GM21367 (cell line): ENCODE data around the gene PIGB.
"Not testable (repeated sequence)": the region's sequence is repeated elsewhere in the genome, so short reads cannot be mapped to it uniquely, and the experiment has no call there.

ENCODE experiments used
- ATAC-seq: cut with Tn5 transposase; IDR thresholded peaks from one replicate; pipeline ENCODE4 v1.9.1; 2021; ENCODE audit not compliant: unreplicated experiment

Gene PIGB

DNA sequence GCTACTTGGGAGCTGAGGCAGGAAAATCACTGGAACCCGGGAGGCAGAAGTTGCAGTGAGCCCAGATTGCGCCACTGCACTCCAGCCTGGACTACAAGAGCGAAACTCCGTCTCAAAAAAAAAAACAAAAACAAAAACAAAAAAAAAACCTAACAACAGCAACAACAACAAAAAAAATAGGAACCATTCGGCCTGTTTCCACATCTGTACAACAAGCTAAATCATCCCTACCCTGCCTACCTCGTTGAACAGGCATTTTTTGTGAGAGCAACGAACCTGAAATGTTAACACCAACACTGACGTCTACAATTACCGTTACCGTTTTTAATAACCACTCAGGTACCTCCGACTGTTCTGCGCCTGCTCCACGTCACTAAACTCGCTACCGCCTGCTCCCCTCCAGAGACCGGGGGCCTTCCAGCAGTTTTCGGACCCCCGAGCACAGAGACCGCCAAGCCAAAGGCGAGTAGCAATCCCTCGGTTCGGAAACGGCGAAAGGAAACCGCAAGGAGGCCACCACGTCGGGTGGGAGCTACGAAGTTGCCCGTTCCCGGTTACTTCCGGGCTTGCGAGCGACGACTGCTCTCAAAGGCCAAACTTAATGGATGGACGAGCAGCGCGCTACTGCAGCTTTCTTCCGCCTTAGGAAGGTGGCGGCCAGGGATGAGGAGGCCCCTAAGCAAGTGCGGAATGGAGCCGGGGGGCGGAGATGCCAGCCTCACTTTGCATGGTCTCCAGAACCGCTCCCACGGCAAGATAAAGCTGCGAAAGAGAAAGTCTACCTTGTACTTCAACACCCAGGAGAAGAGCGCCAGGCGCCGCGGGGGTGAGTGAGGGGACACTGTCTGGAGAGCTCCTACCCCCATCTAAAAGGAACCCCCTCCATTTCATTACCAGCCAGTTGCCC, at the start of gene PIGB, which contains the start of gene PIGBOS1:
Gene PIGB, plus strand, starts transcription at position 635 of the 907 bp plus-strand sequence. Its CDS starts 29 bp downstream, at position 664.
Gene PIGBOS1, minus strand, starts transcription at position 536 of the 907 bp plus-strand sequence. CDS start 1,331 bp downstream, outside the sequence.
- peak; percentile 84 for ATAC-seq

DNA sequence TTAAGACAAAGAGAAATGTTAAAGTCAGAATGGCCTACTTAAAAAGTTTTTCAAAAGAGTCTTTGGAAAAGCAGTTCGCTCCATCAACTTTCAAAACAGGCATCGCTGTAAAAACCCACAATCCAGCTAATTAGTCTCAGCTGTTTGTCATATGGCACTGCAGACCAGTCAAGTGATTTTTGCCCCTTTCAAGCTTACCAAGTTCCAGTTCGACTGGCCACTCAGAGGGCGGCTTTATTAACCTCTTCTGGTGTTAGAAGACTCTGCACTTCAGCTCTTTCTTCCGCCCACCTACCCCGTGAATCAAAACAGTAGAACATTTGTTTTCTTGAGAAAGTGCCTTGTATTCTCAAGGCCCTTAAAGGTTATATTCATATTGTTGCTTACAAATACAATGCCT, 48.7 kb upstream of the PIGB start:
- no peak for ATAC-seq

DNA sequence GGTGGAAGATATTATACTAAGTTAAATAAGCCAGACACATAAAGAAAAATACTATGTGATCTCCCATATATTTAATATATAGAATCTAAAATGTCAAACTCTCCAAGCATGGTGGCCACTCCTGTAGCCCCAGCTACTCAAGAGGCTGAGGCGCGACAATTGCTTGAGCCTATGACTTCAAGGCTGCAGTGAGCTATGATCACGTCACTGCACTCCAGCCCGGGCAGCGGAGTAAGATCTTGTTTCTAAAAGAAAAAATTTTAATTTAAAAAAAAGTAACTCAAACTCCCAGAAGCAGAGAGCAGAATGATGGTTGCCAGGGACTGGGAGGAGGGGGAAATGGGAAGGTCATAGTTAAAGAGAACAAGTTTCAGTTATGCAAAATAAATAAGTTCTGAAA, 42.7 kb upstream of the PIGB start:
- no peak for ATAC-seq

- peak; percentile 41 for ATAC-seq
Measured at GRCh38 chr15:55277116-55277564, 41.9 kb upstream of the PIGB start.

DNA sequence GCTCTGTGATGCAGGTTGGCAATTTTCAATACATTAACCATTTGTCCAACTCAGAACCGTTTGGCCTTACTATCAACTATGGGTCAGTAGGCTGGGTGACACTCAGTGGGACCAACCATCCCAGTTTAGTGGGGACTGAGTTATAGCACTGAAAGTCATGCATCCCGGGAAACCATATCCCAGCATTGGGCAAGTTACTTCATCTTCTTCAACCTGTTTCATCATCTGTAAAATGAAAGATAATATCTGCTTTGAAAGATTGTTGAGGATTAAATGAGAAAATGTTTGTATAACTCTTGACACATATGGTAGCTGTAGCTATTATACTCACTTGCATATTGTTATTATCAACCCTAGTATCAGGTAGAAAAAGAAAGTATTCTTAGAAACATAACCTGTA, 41.3 kb upstream of the PIGB start:
- no peak for ATAC-seq

DNA sequence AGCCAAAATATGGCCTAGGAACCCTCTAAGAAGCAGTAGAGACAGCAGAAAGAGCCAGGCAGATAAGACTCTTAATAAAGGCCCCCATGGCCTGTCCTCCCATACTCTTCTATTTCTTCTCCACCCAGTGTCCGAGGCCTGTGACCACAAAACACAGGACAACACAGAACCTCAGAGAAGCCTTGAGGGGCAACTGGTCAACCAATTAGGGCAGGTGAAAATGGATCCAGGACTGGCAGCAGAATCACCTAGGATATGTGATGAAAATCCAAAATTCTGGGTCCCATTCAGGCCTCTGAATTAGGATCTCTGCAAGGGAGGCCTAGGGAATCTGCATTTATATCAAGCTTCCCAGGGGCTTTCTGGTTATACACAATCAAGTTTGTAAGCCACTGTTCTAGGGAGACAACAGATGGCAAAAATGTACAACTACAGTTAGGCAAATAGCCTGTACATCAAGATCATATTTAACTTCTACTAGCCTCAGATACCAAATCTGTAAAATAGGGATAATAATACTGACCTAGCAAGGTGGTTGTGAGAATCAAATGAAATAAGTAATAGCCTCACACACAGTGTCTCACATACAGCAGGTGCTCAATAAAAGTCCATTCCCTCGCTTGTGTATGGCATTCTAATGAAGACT, 39.8 kb upstream of the PIGB start:
- no peak for ATAC-seq

- peak; percentile 70 for ATAC-seq
Measured at GRCh38 chr15:55279746-55280351, 39.2 kb upstream of the PIGB start.

DNA sequence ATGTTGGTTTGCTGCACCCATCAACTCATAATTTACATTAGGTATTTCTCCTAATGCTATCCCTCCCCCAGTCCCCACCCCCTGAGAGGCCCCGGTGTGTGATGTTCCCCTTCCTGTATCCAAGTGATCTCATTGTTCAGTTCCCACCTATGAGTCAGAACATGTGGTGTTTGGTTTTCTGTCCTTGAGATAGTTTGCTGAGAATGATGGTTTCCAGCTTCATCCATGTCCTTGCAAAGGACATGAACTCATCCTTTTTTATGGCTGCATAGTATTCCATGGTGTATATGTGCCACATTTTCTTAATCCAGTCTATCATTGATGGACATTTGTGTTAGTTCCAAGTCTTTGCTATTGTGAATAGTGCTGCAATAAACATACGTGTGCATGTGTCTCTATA, 38.4 kb upstream of the PIGB start:
- ATAC-seq, result not testable (repeated sequence)

GRCh38 chr15:55281517-55282228, 37.3 kb upstream of the PIGB start:
- ATAC-seq, result no peak

GRCh38 chr15:55282284-55282833, 36.7 kb upstream of the PIGB start:
- ATAC-seq, result no peak

DNA sequence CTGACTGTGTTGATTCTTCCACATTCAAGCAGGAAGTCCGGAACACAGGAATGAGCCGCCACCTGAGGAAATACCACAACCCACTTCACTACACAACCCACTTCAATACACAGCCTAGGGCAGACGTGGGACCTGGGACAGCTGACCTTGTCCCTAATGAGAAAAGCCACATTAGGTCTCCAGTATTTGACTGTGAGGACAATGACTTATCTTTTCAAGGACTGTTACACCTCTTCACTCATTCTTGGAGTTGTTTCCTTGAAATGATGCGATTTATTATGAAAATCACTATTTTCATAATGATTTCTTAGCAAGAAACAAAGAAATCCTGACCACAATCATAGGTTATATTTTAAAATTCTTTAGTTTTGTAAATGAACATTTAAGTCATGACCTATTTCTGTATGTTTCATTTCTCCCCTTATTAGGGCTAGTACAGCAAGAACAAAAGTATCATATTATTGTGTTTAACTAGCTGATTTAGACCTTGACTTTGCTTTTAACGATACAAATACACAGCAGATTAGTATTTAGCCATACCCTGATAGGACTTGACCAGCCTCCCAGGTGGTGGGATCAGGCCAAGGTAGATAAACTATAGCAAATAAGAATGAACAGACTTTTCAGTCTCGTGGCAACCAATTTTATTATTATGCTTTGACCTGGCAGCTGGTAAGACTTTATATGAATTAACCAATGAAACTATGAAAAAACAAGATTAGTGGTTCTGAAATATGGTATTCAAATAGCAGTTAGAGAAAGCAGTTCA, 35.5 kb upstream of the PIGB start:
- ATAC-seq, result no peak

DNA sequence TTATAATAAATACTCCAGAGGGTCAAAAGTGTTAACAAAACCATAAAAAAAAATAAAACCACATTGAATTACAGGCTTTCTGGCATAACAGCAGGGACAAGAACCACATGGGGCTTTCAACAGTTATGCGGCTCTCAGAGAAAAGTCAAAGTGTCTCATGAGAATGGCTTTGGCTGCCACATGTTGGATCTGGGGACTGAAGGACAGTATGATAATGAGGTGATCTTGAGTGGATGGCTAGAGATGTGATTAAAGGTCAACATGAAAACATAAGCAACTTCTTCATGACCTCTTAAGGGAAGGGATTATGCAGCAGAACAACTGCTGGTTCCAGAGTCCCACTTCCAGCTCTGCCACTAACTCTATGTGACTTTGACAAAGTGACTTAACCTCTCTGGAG, 34.6 kb upstream of the PIGB start:
- no peak for ATAC-seq

DNA sequence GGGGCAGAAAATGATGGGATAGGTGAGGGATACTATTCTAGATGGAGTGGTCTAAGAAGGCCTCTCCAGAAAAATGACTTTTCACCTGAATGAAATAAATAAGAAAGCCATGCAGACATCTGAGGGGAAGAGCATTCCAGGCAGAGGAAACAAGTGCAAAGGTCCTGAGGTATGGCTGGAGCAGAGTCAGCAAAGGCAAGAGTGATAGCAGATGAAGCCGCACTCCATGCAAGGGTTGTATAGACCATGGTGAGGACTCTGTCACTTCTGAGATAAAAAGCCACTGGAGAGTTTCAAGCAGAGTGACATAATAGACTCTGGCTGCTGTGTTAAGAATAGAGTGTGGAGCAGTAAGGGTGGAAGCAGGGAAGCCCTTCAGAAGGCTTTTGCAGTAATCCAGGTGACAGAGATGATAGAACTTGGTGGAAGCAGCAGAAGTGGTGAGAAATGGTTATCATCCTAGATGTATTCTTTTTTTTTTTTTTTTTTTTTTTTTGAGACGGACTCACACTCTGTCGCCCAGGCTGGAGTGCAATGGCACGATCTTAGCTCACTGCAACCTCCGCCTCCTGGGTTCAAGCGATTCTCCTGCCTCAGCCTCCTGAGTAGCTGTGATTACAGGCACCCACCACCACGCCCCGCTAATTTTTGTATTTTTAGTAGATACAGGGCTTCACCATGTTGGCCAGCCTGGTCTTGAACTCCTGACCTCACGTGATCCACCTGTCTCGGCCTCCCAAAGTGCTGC, 32.4 kb upstream of the PIGB start:
- not testable (repeated sequence) for ATAC-seq

- ATAC-seq, result no peak
Measured at GRCh38 chr15:55288006-55288717, 30.9 kb upstream of the PIGB start.

DNA sequence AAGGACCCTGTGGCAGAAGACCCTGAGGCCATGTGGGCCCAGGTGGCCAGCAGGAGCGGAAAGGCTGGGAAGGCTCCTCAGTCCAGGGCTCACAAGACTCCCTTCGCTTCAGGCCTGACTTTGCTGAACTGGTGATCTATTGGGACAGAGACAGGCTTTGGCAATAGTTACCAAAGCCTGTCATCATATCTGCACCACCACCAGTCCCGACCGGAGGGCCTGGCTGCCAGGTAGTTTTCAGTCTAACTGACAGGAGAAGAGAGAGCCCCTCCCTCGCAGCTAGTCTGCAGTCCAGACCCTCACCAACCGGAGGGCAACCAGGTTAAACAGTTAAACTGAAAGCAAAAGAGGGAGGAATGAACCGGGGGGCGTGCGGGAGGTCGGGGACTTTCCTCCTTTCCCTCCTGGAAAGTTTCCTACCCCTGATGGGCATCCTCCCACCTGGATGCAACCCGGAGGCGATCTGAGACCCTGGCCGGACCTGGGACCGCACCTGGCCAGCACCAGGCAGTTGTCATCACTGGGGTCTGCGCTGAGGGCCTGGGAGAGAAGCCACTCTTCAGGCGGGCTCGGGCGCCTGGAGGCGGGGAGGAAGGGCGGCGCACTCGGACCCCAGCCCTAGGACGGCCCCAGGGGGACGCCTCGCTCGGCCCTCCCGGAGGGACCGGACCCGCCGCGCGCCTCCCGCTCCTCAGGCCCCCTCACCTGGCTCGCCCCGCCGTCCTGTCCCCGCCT, 29.8 kb upstream of the PIGB start:
- peak; percentile 23 for ATAC-seq

GRCh38 chr15:55289746-55290527, 29.1 kb upstream of the PIGB start, which contains the start of gene RAB27A:
Gene RAB27A, minus strand, starts transcription at chr15:55289813. Its CDS starts 54,879 bp downstream, at chr15:55234934.
- ATAC-seq, result peak; percentile 49

GRCh38 chr15:55290528-55291057, 28.4 kb upstream of the PIGB start:
- peak; percentile 78 for ATAC-seq
